Hematopoietic multipotent progenitor cell (in vitro differentiated cells): Measurements from ENCODE around the gene EIF4G3. TPM values are rescaled to one million over a fixed set of nuclear protein-coding genes. Genes with fewer than 3 reads are reported as not detected.
"Not testable (repeated sequence)": the region's sequence is repeated elsewhere in the genome, so short reads cannot be mapped to it uniquely, and the experiment has no call there.

Source experiments
- DNase-seq, 3 donors: peaks; one replicate each; pipeline ENCODE4 v3.0.0-alpha.2; 2011 to 2015; ENCODE audit warnings: low read depth in 2 of 3, low spot score in 2 of 3
- total RNA-seq: library from RNA; depleted of rRNA; stranded (reverse); fragments of >200 nt; gene quantifications from one replicate; pipeline ENCODE4 v1.2.3, GENCODE V29; 2012

EIF4G3 gene
- total RNA-seq, 1 donor = 24.2 TPM

DNA sequence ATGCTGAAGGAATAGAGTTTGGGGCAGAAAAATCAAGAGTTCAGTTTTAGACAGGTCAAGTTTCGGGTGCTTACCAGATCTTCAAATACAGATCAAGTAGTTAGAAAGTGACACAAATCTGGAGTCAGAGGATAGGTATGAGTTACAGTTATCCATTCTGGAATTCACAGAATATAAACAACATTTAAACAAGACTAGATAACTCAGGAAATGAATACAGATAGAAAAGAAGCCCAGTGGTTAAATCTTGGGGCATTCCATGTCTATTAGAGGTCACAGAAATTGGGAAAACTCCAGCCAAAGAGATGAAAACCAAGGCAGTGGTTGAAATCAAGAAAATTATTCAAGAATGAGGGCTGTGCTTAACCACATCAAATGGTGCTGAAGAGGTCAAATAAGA is 202.6 kb downstream of the EIF4G3 start:
- DNase-seq = no peak

DNA sequence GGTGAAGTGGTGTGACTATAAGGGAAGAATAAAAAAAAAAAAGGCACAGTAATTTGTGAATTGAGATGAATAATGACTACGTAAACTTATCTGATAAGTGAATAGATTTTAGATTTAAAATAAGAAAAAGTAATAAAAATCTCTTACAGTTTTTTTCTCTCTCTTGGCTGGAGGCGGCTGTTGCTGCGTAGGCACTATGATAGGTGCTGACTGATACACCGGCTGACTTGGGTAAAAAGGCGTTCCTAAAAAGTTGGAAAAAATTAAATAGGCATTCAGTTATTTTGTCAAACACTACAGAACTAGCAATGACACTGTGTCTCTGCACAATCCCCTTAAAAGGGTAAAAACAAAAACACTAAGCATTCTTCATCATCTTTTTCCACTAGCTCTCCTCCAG is 203.8 kb downstream of the EIF4G3 start:
- no peak for DNase-seq

DNA sequence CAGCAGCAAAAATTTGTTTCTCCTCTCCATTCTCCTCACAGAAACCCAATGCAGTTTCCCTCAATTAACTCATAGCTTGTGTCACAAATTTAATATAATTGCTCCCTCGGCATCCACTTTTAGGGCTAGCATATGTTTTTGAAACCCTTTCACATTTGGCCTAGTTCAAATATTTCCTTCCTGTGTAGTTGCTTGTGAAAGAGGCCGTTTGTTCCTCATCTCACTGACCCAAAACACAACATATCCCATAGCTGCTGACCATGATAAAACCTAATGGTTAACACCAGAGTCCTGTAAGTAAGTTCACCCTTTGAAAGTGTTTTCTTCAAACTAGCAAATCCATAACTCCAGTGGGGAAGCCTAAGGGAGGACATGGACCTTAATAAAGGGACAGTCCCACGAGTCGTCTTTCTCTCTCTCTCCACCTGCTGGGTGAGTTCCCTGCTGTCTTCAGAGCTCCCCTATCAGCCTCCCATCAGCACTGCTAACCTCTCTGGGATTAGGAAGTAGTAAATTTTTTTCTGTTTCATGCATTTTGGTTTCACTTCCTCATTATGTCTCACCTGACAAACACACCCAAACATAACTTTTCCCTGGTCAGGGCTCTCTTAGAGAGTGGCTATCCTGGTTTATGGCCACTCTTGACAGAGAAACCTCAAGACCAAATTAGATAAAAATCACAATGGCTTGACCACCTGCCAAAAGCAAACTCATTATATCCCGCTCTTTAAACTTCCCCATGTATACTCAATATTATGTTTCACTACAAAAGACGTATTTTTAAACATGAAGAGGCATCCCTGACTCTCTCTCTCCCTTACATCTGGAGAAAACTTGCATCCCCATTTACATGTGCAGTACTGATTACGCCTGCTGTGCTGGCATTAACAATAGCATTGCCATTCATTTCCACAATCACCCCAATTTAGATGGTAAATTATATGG is 211.9 kb downstream of the EIF4G3 start:
- peak in 2 of 3 donors; percentile 39 to 43 for DNase-seq

- no peak for DNase-seq
These were observed 214.0 kb downstream of the EIF4G3 start for GRCh38 chr1:20962576-20963258.

- no peak for DNase-seq
These were observed 218.3 kb downstream of the EIF4G3 start for GRCh38 chr1:20958430-20958829.

DNA sequence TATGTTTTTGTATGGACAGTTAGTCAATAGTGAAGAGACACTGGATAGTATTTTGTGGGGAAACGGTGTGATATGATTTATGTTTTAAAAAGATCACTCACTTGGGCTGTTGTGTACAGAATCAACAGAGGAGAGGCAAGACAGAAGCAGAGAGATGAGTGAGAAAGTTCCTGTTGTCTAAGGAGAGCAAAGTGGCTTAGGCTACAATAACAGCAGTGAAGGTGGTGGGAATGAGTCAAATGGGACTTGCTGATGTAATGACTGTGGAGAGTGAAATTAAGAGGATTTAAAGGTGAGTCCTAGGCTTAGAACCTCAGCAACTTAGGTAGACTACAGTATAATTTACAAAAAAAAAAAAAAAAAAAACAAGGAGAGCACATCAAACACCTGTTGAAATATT is 220.4 kb downstream of the EIF4G3 start:
- no peak for DNase-seq

DNA sequence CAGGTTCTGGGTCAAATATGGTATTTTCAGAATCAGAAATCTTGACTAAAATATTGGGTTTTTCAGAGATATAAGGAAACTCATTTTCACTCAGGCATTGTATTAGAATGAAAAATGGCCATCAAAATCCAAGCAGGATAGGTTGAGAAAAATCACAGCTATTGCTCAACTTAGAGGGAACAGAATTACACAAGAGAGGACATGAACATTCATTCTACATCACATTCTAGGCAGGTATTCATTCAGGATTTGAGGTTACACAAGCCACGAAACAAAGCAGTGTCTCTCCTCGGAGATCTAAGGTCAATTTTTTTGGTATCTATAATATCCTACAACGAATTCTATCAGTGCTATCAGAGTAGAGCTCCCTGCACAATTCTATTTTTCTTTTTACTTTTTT is 226.0 kb downstream of the EIF4G3 start:
- DNase-seq = no peak

- DNase-seq = peak in 2 of 3 donors; percentile 11 to 25
These were observed 226.7 kb downstream of the EIF4G3 start for GRCh38 chr1:20949871-20950590.

DNA sequence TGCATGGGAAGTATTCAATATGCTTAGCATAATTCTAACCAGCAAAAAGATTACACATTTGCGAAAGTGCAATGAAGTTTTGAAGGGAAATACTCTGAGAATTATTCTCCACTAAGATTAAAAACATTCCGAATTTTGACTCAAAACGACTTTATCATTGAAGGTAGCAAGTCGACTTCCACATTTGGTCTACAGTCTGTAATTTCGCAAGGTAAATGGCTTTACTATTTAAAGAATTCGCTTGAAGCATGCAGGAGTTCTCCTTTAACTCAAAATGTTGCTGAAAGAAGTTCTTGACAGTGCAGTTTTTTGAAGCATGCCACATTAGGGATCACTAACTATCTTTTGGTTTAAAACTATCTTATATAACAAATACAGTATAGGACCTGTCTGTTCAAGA is 228.6 kb downstream of the EIF4G3 start:
- no peak for DNase-seq

DNA sequence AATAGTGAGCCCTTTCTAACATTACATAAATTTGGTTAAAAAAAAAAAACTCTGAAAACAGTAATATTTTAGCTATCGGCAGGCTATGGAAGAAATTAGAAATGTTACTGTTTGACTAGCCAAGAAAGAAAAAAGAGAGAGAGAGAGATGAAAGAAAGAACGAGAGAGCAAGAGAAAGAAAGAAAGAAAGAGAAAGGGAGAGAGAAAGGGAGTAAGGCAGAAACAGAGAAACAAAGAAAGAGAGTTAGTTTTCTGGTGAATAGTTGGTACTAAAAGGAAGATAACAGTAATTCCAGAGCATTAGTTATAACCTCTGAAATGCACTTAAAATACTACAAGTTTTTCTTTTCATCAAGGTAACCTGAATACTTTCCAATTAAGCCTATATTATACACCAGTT is 229.3 kb downstream of the EIF4G3 start:
- no peak for DNase-seq

GRCh38 chr1:20936621-20937020 is 240.1 kb downstream of the EIF4G3 start:
- DNase-seq = no peak

- DNase-seq = no peak
These were observed 240.5 kb downstream of the EIF4G3 start for GRCh38 chr1:20936216-20936615.

DNA sequence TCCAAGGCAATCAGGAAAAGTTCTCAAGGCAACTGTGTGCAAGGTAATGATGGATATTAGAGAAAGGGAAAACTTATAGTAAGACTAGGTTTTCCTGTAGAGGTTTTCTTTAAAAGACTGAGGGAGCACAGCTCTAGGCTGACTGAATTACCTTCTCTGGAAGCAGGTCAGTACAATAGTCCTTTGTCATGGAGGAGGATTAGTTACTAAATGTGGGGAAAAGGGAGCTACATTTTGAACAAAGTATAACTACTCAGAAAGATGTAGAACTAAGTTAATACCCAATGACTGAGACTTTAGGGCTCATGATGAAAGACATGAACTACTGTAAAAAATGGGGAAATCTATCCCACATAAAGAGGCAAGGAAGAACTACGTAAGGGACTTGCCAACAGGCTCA is 241.0 kb downstream of the EIF4G3 start:
- no peak for DNase-seq

DNA sequence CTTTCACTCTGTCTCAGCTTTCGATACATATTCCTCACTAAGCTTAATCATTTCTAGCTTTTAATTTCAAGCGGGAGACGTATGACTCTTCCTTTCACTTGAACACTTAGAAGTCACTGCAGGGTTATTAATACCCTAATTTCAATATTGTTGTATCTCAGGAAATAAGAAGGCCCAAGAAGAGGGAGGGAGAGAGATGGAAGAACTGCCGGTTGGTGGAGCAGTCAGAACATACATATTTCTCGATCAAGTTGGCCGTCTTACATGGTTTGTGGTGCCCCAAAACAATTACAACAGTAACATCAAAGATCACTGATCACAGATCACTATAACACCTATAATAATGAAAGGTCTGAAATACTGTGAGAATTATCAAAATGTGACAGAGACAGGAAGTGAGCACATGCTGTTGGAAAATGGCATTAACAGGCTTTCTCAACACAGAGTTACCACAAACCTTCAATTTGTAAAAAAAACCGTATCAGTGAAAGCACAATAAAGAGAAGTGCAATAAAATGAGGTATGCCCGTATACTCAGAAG is 244.2 kb downstream of the EIF4G3 start:
- peak in 1 of 3 donors; percentile 31 for DNase-seq

- no peak for DNase-seq
These were observed 244.7 kb downstream of the EIF4G3 start for GRCh38 chr1:20931930-20932436.

- no peak for DNase-seq
These were observed 246.3 kb downstream of the EIF4G3 start for GRCh38 chr1:20930427-20930826.

DNA sequence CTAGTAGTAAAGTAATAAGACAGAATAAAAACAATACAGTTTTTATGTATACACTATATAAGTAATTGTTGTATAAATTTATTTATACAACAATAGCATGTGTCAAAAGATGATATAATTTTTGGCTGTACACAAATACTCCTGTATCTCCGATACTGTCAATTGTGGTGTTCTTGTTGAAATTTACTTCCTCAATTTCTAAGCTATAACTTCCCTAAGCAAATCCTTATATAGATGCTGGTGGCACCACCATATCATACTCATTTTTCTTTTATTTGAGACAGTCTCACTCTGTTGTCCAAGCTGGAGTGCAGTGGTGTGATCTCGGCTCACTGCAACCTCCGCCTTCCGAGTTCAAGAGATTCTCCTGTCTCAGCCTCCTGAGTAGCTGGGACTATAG is 248.6 kb downstream of the EIF4G3 start:
- peak in 2 of 3 donors; percentile 3 to 45 for DNase-seq

DNA sequence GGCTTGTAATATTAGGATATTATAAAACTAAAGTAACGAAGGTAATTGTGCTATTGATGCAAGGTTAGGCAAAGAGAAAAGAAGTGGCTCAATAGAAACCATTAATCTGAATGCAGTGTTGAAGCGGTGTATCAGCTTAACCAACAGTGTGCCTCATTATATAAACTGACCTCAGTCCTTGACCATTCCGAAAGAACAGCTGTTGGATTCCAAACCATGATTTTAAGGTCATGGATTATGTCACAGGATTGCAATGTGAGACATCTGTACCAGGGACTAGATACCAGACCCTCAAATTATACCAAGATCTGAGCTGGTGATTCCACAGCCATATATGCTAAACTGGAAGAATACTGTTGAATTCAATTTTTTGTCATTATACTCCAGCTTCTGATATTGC is 255.4 kb downstream of the EIF4G3 start:
- DNase-seq = no peak

DNA sequence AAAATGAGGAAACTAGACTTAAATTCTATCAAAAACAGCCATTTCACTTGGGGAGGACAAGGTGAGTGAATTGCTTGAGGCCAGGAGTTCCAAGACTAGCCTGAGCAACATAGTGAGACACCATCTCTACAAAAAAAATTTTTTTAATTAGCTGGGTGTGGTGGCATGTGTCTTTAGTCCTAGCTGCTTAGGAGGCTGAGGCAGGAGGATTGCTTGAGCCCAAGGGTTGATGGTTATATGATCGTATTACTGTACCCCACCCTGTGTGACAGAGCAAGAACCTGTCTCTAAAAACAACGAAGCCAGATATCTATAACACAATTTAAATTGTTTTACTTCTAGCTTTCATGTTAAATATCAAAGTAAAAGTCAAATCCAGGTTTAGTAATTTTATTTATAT is 263.5 kb downstream of the EIF4G3 start:
- no peak for DNase-seq

DNA sequence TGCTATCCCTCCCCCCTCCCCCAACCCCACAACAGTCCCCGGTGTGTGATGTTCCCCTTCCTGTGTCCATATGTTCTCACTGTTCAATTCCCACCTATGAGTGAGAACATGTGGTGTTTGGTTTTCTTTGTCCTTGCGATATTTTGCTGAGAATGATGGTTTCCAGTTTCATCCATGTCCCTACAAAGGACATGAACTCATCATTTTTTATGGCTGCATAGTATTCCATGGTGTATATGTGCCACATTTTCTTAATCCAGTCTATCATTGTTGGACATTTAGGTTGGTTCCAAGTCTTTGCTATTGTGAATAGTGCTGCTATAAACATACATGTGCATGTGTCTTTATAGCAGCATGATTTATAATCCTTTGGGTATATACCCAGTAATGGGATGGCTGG is 269.2 kb downstream of the EIF4G3 start:
- DNase-seq = not testable (repeated sequence)

- DNase-seq = peak in 1 of 3 donors; percentile 12
These were observed 273.3 kb downstream of the EIF4G3 start for GRCh38 chr1:20903437-20903836.
